ENCODE data around the gene TMEM256.

GRCh38 chr17:7428557-7428956, 24.7 kb upstream of the TMEM256 start, which contains the start of gene SPEM3:
- TF ChIP-seq POLR2A (IDR thresholded peaks at IDR 0.05; ENCODE audit: low read depth, low read length) (no peak), MAX (IDR thresholded peaks at IDR 0.05; ENCODE audit: insufficient read depth, insufficient read length) (no peak), CTCF (IDR thresholded peaks at IDR 0.05; ENCODE audit: extremely low read depth in 1 of 2, insufficient read depth in 1 of 2, low read depth in 1 of 2, low read length in 2 of 2) (no peak), POLR2AphosphoS5 (IDR thresholded peaks at IDR 0.05; ENCODE audit: insufficient read depth, low read depth, low read length) (no peak)

Data from endothelial cell of umbilical vein (primary cell).